Chondrocyte (in vitro differentiated cells): ENCODE results near the gene FOXO6. TPM values are rescaled to one million over a fixed set of nuclear protein-coding genes. Genes with fewer than 3 reads are reported as not detected.
A peak's percentile ranks its signal among the peaks of the same experiment; 100 is the strongest.

Experiments
- DNase-seq: peaks from one replicate; pipeline ENCODE4 v3.0.0; 2021; ENCODE audit warnings: mixed read lengths, low spot score
- H3K27ac Mint-ChIP-seq: one replicate; pipeline ENCODE4 v1.8.0; 2021; ENCODE audit warnings: mild to moderate bottlenecking, moderate library complexity, mixed read lengths; ENCODE audit not compliant: unreplicated experiment
- H3K27me3 Mint-ChIP-seq: 2 replicates; pipeline ENCODE4 v1.8.0; 2021; ENCODE audit warnings: low read depth, mixed read lengths
- H3K36me3 Mint-ChIP-seq: 2 replicates; pipeline ENCODE4 v1.8.0; 2021; ENCODE audit warnings: low read depth, mixed read lengths
- H3K4me1 Mint-ChIP-seq: 2 replicates; pipeline ENCODE4 v1.8.0; 2021; ENCODE audit warnings: low read depth, mild to moderate bottlenecking, mixed read lengths
- H3K4me3 Mint-ChIP-seq: one replicate; pipeline ENCODE4 v1.8.0; 2021; ENCODE audit warnings: mild to moderate bottlenecking, moderate library complexity, mixed read lengths; ENCODE audit not compliant: unreplicated experiment
- H3K9me3 Mint-ChIP-seq: 2 replicates; pipeline ENCODE4 v1.8.0; 2021; ENCODE audit warnings: low read depth, mixed read lengths
- CTCF ChIP-seq: fragments of 200-600 bp; sonication (generic); IDR thresholded peaks from 2 replicates; pipeline ENCODE4 v1.5.0; 2021; ENCODE audit warnings: antibody characterized with exemption, mild to moderate bottlenecking, moderate library complexity
- total RNA-seq: library from RNA; stranded (reverse); gene quantifications from 3 replicates; pipeline ENCODE4 v1.2.1, GENCODE V29; 2021

Gene FOXO6
- total RNA-seq, 1 donor from 2014 or later, result 1.1 TPM

- no peak for DNase-seq
- H3K4me1 Mint-ChIP-seq, result peaks cover 36% of the 10 kb centered on the region
- H3K9me3 Mint-ChIP-seq, result no peaks in the 10 kb centered on the region
- peak overlapping the region; percentile 73 for H3K4me3 Mint-ChIP-seq
- H3K27ac Mint-ChIP-seq, result peak overlapping the region; percentile 83
- no peaks in the 10 kb centered on the region for H3K27me3 Mint-ChIP-seq
- no peaks in the 10 kb centered on the region for H3K36me3 Mint-ChIP-seq
- no peak for TF ChIP-seq CTCF
Observed at GRCh38 chr1:41383094-41383852, 22.0 kb downstream of the FOXO6 start.

- Mint-ChIP-seq H3K4me1 (peaks cover 42% of the 10 kb centered on the region), H3K4me3 (no peak overlapping the region), H3K27ac (no peak overlapping the region), H3K36me3 (no peaks in the 10 kb centered on the region), H3K9me3 (no peaks in the 10 kb centered on the region), H3K27me3 (no peaks in the 10 kb centered on the region)
- no peak for DNase-seq
- TF ChIP-seq CTCF, result no peak
Observed at GRCh38 chr1:41384579-41384978, 23.3 kb downstream of the FOXO6 start.

GRCh38 chr1:41385398-41386195 lies 24.4 kb downstream of the FOXO6 start:
- no peak for TF ChIP-seq CTCF
- H3K27ac Mint-ChIP-seq, result no peak overlapping the region
- no peaks in the 10 kb centered on the region for H3K36me3 Mint-ChIP-seq
- no peak overlapping the region for H3K4me3 Mint-ChIP-seq
- DNase-seq, result no peak
- H3K27me3 Mint-ChIP-seq, result no peaks in the 10 kb centered on the region
- H3K9me3 Mint-ChIP-seq, result no peaks in the 10 kb centered on the region
- peaks cover 32% of the 10 kb centered on the region for H3K4me1 Mint-ChIP-seq

GRCh38 chr1:41386196-41386663 lies 25.0 kb downstream of the FOXO6 start:
- no peak for DNase-seq
- no peaks in the 10 kb centered on the region for H3K27me3 Mint-ChIP-seq
- no peaks in the 10 kb centered on the region for H3K9me3 Mint-ChIP-seq
- H3K4me1 Mint-ChIP-seq, result peaks cover 28% of the 10 kb centered on the region
- no peak for TF ChIP-seq CTCF
- no peak overlapping the region for H3K27ac Mint-ChIP-seq
- no peaks in the 10 kb centered on the region for H3K36me3 Mint-ChIP-seq
- no peak overlapping the region for H3K4me3 Mint-ChIP-seq

GRCh38 chr1:41387667-41388091 lies 26.4 kb downstream of the FOXO6 start:
- no peaks in the 10 kb centered on the region for H3K27me3 Mint-ChIP-seq
- no peak overlapping the region for H3K4me3 Mint-ChIP-seq
- no peak for DNase-seq
- TF ChIP-seq CTCF, result no peak
- H3K4me1 Mint-ChIP-seq, result peaks cover 28% of the 10 kb centered on the region
- H3K36me3 Mint-ChIP-seq, result no peaks in the 10 kb centered on the region
- H3K27ac Mint-ChIP-seq, result peak overlapping the region; percentile 56
- H3K9me3 Mint-ChIP-seq, result no peaks in the 10 kb centered on the region
